ENCODE results near the gene KRTAP4-12. TPM values are rescaled to one million over a fixed set of nuclear protein-coding genes. Genes with fewer than 3 reads are reported as not detected.
"Not testable (repeated sequence)": the region's sequence is repeated elsewhere in the genome, so short reads cannot be mapped to it uniquely, and the experiment has no call there.

Gene KRTAP4-12
- total RNA-seq, 1 donor from 2014 or later = not detected

DNA sequence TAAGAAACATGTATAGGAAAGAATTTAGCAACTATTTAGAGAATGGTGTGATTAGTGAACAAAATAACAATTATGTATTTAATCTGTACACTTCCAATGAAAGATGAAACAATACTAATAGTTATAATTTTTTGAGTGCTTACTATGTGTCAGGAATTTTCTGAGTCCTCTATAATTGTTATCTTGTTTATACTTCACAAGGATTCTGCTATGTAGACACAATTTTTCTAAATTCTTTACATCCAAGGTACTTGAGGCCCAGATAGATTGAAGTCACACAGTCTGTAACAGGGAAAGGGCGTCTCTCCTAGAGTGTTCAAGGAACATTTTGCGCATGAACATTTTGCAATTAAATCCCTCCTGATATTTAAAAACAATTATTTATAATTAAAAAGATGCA, 1.1 kb upstream of the KRTAP4-12 start:
- no peak for DNase-seq

DNA sequence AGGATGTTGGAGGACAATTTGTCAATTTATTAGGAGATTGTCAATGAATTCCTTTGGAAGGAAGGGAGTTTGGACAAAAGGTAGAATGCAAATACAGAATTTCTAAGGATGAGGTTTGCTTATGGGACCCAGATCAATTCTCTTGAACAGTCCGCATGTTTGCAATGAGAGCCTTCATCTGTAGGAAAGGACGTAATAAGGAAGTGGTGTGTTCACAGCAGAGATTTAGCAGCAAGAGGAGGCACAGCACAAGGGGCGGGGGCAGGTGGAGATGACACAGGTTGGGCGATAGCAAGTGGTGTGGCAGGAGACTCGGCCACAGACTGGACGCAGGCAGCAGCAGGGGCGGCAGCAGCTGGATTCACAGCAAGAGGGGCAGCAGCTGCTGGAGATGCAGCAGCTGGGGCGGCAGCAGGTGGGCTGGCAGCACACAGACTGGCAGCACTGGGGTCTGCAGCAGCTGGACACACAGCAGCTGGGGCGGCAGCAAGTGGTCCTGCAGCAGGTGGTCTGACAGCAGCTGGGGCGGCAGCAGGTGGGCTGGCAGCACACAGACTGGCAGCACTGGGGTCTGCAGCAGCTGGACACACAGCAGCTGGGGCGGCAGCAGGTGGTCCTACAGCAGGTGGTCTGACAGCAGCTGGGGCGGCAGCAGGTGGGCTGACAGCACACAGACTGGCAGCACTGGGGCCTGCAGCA, 541 bp downstream of the KRTAP4-12 start:
- not testable (repeated sequence) for DNase-seq

DNA sequence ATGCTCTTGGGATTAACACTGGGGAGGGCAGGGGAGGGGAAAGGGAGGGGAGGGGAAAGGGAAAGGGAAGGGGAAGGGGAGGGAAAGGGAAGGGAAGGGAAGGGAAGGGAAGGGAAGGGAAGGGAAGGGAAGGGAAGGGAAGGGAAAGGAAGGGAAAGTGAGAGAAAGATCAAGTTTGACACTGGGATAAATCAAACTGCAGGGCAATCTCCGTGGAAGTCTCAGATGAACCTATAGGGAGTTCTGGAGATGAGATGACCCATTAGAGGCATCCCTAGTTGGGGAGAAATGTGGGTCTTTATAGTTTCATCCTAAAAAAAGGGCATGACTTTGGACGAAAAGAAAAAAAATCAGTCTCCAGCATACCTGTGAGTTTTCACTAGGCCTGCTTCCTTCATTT, 2.2 kb downstream of the KRTAP4-12 start:
- no peak for DNase-seq

DNA sequence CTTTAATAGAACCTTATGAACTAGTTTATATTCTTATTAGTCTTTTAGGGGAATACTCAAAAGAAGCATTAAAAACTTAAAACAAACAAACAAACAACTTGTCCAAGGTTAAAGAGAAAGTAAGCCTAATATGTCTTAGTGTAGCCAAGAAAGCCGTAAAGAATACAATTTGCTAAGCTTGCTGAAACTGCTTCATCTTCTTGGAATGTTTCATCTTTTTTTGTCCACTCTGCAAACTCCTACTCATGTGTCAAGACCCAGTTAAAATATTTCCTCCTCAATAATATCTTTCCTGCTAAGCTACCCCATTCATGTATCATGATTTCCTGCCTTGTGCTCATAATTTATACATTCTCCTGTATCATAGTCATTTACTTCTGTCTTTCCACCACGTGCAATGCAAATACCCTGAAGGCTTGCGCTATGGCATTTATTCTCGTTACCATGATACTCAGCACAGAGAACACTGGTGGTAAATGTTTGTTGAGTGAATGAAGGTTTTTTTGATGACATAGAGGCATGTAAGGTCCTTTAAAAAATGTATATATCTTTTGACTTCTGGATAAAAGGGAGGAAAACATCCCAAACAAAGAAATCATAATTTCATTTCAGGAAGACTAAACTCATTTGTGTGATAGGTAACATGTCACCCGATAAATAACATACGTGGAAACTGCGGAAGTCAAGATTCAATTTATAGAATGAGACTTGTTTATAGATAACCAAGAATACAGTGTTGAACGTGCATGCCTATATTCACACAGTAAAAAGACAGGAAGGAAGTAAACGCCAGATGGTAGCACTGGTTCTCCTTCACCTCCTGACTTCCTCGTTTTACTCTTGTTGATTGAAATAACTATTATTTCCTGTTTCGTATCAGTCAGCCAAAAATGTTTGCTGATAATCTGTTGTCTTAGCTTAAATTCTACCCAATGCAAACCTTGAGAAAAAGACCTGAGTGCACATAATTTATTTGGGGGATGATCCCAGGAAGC, 4.0 kb downstream of the KRTAP4-12 start:
- peak; percentile 63 for DNase-seq

DNA sequence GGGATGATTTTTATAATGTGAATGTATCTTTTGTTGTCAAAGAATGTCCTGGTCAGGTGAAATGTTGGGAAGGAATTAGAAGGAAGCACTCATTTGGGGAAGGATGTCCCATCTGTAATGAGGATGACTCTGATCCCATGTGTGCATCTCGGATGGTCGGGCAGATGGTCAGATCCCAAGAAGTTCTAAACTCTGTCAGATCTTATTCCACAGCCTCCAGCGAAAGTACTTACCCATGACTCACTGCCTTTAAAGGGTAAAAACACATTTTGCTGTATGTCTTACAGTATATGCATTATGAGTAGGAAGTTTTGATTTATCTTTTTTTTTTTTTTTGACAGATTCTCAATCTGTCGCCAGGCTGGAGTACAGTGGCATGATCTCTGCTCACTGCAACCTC, 5.3 kb downstream of the KRTAP4-12 start:
- no peak for DNase-seq

DNA sequence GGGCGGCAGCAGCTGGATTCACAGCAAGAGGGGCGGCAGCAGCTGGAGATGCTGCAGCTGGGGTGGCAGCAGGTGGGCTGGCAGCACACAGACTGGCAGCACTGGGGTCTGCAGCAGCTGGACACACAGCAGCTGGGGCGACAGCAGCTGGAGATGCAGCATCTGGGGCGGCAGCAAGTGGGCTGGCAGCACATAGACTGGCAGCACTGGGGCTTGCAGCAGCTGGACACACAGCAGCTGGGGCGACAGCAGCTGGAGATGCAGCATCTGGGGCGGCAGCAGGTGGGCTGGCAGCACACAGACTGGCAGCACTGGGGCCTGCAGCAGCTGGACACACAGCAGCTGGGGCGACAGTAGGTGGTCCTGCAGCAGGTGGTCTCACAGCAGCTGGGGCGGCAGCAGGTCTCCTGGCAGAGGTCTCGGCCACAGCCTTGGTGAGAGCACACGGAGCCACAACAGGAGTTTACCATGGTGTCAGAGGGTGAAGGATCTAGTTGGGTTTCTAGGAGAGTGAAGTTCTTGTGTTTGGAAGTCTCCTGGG, 6.1 kb downstream of the KRTAP4-12 start, which contains the start of gene KRTAP4-11:
Gene KRTAP4-11 (minus strand): TSS at position 528 of the 541 bp plus-strand sequence. CDS start 58 bp downstream, at position 470.
- not testable (repeated sequence) for DNase-seq

DNA sequence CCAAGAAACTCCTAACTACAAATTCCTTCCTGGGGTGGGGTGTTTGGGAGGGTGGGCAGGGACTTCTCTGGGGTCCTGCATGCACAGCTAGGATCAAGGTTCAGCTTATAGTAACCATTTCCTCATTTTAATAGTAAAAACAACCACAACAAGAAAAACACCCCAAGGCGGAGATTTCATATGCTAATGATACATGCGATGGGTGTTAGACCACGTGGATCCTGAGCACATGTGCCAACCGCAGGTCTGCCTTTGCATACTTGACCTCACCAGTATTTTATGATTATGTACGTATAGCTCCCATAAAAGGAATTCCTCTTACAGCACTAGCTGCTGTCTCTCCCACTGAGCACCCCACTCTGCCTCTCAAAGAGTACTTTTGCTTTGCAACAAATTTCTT, 7.7 kb downstream of the KRTAP4-12 start:
- no peak for DNase-seq

DNA sequence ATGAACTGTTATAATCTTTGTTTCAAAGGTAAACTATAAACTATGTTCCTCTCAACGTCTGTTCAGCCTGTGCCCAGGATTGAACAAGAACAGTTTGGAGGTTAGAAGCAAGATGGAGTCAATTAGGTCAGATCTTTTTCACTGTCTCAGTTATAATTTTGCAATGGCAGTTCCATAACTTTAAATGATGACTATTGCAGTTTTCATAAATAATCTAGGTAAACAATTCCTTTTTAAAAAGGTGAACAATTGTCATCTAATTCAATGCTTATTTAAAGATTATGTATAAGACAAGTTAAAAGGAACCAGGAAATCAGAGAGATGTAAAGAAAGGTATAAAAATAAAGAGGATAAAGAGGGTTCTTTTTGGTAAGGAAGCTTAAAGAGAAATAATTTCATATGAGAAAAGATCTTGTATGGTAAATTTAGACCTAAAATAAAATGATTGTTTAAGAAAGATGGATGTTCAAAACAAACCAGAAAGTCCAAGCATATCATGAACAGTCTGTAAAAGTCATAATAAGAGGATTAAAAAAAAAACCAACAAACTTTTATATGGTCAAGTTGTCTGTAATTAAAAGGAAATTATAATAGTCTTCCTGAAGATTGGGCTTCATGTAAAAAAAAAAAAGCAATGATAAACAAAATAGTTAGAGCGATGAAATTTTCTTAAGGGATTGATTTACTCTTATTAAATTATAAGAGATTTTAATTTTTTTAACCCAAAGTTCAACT, 12.7 kb downstream of the KRTAP4-12 start:
- DNase-seq = no peak

DNA sequence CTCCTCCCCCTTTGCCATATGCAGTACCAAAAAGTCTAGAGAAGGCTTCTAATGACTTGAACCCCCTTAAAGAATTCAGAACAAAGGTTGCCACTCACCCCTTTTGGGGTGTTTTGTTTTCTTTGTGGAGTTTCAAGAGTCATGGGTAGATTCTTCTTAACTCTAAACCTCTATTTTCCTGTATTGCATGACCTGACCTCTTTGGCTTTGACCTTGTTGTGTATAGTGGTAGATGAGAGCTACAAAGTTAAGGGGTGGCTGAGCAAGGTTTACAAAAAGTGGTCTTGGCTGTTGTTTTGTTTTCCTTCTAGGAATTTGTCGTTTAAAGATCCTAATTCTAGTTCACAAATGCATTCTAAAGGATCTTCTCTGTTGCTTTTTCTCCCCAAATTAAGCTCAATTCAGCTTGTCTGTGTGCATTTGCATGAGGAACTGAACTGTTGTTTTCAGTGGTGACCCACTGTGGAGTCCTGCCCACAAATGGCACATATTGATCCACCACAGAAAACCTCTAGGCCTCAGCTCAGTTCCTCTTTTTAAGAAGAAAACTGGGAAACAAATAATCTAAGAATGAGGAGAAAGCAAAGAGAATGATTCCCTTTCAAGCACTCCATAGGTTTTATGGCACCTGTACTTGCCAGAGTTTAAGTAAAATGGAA, 15.1 kb downstream of the KRTAP4-12 start:
- DNase-seq = not testable (repeated sequence)

DNA sequence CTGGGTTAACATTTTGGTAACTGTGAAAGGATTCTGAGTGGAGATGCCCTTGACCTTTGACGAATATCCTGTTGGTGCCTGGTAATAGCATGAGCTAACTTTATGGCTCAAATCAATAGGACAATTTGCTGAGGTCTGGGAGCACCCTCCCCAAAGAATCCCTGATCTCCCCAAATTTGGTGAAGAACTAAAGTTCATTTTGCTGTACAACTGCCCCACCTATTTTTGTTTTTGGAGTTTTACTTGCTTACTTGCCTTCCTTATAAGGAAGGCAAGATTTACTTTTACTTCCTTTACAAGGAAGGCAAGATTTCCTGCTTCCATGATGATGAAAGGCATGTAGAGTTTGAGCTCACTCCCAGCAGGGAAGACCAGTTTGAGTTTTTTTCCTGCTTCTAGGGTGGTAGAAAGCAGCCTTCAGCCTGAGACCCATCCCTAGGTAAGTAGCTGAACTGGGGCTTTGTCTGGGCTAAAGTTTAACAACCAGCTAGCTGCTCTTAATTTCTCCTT, 16.0 kb downstream of the KRTAP4-12 start:
- DNase-seq = no peak

DNA sequence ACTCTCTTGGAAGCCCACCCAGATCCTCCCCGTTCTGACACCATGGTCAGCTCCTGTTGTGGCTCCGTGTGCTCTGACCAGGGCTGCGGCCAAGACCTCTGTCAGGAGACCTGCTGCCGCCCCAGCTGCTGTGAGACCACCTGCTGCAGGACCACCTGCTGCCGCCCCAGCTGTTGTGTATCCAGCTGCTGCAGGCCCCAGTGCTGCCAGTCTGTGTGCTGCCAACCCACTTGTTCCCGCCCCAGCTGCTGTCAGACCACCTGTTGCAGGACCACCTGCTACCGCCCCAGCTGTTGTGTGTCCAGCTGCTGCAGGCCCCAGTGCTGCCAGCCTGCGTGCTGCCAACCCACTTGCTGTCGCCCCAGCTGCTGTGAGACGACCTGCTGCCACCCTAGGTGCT, 18.6 kb downstream of the KRTAP4-12 start, which contains the start of gene KRTAP4-9:
Gene KRTAP4-9 (plus strand): TSS at position 43 of the 400 bp plus-strand sequence. CDS start 0 bp downstream, at position 43.
- DNase-seq = not testable (repeated sequence)

DNA sequence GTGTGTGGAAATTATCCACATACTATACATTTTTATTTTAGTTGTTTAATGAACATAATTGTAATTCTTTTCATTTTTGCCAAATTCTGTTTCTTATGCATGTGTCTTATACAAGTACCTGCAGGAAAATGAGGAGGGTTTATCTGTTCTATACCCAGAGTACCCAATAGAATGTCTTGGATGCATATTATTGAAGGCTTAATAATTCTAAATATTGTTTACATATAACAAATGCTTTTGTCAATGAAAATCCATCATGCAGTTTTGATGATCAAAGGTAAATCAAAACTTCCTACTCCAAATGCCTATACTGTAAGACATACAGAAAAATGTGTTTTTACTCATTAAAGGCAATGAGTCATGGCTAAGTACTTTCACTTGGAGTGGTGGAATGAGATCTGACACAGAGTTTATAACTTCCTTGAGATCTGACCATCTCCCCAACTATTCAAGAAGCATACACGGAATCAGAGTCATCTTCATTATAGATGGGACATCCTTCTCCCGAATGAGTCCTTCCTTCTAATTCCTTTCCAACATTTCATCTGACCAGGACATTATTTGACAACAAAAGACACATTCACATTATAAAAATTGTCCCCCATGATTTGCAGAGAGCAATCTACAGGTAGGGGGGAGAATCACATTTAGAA, 19.5 kb downstream of the KRTAP4-12 start:
- DNase-seq = not testable (repeated sequence)

DNA sequence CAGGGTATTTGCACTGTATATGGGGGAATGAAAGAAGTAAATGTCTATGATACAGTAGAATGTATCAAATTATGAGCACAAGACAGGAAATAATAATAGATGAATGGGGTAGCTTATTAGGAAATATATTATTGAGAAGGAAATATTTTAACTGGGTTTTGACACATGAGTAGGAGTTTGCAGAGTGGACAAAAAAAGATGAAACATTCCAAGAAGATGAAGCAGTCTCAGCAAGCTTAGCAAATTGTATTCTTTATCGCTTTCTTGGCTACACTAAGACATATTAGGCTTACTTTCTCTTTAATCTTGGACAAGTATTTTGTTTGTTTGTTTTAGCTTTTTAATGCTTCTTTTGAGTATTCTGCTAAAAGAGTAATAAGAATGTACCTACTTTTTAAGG, 20.1 kb downstream of the KRTAP4-12 start:
- no peak for DNase-seq

DNA sequence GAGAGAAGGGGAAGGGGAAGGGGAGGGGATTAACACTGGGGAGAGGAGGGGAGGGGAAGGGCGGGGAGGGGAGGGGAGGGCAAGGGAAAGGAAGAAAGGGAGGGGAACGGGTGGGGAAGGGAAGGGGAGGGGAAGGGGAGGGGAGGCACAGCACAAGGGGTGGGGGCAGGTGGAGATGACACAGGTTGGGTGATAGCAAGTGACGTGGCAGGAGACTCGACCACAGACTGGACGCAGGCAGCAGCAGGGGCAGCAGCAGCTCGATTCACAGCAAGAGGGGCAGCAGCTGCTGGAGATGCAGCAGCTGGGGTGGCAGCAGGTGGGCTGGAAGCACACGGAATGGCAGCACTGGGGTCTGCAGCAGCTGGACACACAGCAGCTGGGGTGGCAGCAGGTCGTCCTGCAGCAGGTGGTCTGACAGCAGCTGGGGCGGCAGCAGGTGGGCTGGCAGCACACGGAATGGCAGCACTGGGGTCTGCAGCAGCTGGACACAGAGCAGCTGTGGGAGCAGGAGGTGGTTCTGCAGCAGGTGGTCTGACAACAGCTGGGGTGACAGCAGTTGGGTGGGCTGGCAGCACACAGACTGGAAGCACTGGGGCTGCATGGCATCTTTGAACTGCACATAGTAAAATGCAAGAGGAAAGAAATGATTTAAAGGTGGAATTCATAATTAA, 22.3 kb downstream of the KRTAP4-12 start, which contains the start of gene KRTAP4-16:
Gene KRTAP4-16 (minus strand): TSS at position 624 of the 674 bp plus-strand sequence. CDS start 0 bp downstream, at position 624.
- no peak for DNase-seq

DNA sequence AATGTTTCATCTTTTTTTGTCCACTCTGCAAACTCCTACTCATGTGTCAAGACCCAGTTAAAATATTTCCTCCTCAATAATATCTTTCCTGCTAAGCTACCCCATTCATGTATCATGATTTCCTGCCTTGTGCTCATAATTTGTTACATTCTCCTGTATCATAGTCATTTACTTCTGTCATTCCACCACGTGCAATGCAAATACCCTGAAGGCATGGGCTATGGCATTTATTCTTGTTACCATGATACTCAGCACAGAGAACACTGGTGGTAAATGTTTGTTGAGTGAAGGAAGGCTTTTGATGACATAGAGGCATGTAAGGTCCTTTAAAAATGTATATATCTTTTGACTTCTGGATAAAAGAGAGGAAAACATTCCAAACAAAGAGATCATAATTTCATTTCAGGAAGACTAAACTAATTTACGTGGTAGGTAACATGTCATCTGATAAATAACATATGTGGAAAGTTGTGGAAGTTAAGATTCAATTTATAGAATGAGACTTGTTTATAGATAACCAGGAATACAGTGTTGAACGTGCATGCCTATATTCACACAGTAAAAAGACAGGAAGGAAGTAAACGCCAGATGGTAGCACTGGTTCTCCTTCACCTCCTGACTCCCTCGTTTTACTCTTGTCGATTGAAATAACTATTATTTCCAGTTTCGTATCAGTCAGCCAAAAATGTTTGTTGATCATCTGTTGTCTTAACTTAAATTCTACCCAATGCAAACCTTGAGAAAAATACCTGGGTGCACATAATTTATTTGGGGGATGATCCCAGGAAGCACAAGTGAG, 24.1 kb downstream of the KRTAP4-12 start:
- peak; percentile 56 for DNase-seq

DNA sequence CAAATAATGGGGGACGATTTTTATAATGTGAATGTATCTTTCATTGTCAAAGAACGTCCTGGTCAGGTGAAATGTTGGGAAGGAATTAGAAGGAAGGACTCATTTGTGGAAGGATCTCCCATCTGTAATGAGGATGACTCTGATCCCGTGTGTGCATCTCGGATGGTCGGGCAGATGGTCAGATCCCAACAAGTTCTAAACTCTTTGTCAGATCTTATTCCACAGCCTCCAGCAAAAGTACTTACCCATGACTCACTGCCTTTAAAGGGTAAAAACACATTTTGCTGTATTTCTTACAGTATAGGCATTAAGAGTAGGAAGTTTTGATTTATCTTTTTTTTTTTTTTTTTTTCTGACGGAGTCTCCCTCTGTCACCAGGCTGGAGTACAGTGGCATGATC, 25.5 kb downstream of the KRTAP4-12 start:
- no peak for DNase-seq

DNA sequence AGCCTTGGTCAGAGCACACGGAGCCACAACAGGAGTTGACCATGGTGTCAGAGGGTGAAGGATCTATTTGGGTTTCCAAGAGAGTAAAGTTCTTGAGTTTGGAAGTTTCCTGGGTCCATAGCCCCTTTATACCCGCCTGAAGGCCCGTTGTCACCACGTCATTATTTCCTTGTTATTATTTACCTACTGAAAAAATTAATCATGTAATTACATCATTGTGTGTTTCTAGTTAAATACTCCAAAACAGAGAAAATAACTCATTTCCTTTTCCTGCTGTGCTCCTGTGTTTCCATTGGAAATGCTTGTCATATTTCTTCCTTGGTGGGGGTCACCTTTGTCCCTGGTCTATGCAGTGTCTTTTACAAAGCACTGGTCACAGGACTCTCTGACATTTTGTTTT, 25.9 kb downstream of the KRTAP4-12 start, which contains the start of gene KRTAP4-8:
Gene KRTAP4-8 (minus strand): TSS at position 101 of the 400 bp plus-strand sequence. CDS start 58 bp downstream, at position 43.
- no peak for DNase-seq

DNA sequence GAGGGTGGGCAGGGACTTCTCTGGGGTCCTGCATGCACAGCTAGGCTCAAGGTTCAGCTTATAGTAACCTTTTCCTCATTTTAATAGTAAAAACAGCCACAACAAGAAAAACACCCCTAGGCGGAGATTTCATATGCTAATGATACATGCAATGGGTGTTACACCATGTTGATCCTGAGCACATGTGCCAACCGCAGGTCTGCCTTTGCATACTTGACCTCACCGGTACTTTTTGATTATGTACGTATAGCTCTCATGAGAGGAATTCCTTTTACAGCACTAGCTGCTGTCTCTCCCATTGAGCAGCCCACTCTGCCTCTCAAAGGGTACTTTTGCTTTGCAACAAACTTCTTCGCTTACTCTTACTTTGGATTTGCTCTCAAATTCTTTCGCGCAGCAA, 27.9 kb downstream of the KRTAP4-12 start:
- DNase-seq = no peak

DNA sequence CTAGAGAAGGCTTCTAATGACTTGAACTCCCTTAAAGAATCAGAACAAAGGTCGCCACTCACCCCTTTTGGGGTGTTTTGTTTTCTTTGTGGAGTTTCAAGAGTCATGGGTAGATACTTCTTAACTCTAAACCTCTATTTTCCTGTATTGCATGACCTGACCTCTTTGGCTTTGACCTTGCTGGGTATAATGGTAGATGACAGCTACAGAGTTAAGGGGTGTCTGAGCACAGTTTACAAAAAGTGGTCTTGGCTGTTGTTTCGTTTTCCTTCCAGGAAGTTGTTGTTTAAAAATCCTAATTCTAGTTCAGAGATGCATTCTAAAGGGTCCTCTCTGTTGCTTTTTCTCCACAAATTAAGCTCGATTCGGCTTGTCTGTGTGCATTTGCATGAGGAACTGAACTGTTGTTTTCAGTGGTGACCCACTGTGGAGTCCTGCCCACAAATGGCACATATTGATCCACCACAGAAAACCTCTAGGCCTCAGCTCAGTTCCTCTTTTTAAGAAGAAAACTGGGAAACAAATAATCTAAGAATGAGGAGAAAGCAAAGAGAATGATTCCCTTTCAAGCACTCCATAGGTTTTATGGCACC, 35.1 kb downstream of the KRTAP4-12 start:
- not testable (repeated sequence) for DNase-seq

Measured in dermis blood vessel endothelial cell (primary cell).